K562 (cell line): ENCODE measurements around the gene MIS18A. TPM values are rescaled to one million over a fixed set of nuclear protein-coding genes. Genes with fewer than 3 reads are reported as not detected.

Source experiments
- ATAC-seq: fragments of 200-7000 bp; cut with Tn5 transposase; 3 replicates; pipeline ENCODE4 v1.9.1; 2020; ENCODE audit warnings: moderate library complexity
- BruUV-seq: library from RNA; stranded (reverse); fragments of 400-500 nt; replicated peaks from 2 replicates; lab custom pipeline; 2021; lab: Mats Ljungman, UMichigan
- CTCF ChIA-PET: fragments of 300-600 bp; formaldehyde crosslinking; extraction: SDS; loops from one replicate; lab custom pipeline; 2021; ENCODE audit warnings: low intra/inter-chr PET ratio; lab: Yijun Ruan, JAX
- POLR2A ChIA-PET: fragments of 300-600, 350-650 bp; sonication (Branson Sonifier 250); formaldehyde crosslinking; extraction: SDS; loops from one replicate; lab custom pipeline; 2021; ENCODE audit warnings: antibody characterized with exemption, inconsistent platforms; lab: Yijun Ruan, JAX
- DNase-seq, 4 experiments: peaks; one replicate each; pipeline versions ENCODE4 v3.0.0 to v3.0.0-alpha.2; 2011 to 2018; ENCODE audit warnings: low spot score in 3 of 4, mixed read lengths in 3 of 4; ENCODE audit errors: extremely low read depth in 1 of 4
- FAIRE-seq: peaks from 2 replicates; lab custom pipeline; 2011; peaks lifted over from hg19 to GRCh38; lab: Jason Lieb, UNC
- H2AFZ ChIP-seq: 2 replicates; pipeline ENCODE4 v1.6.0; 2011; ENCODE audit warnings: low read depth, low read length, control low read depth, inconsistent platforms
- H3K27ac ChIP-seq: fragments of 200-600 bp; 3 replicates; pipeline ENCODE4 v1.8.0; 2011; ENCODE audit warnings: low read depth, mild to moderate bottlenecking, control low read depth, inconsistent platforms, low read length, moderate library complexity, mixed read lengths; ENCODE audit errors: extremely low read depth
- H3K27me3 ChIP-seq, 2 experiments: fragments of 300-600 bp in 1 of 2; 2 replicates in 1 of 2; 3 replicates in 1 of 2; pipeline versions ENCODE4 v1.6.0 to v1.8.0; 2011; ENCODE audit warnings: inconsistent platforms in 2 of 2, low read length in 2 of 2, mild to moderate bottlenecking in 1 of 2, mixed read lengths in 1 of 2, moderate library complexity in 1 of 2; ENCODE audit not compliant: control insufficient read depth in 2 of 2, insufficient read depth in 2 of 2
- H3K36me3 ChIP-seq: fragments of 300-600 bp; 3 replicates; pipeline ENCODE4 v1.8.0; 2011; ENCODE audit warnings: mild to moderate bottlenecking, low read length, inconsistent platforms; ENCODE audit not compliant: control insufficient read depth, insufficient read depth
- H3K4me1 ChIP-seq, 2 experiments: fragments of 200-600 bp in 1 of 2; replicated peaks in 1 of 2; 2 replicates in 1 of 2; 3 replicates in 1 of 2; pipeline versions ENCODE4 v1.5.1 to v1.8.0; 2011; ENCODE audit warnings: inconsistent platforms in 2 of 2, low read length in 2 of 2, mild to moderate bottlenecking in 1 of 2, mixed read lengths in 1 of 2, moderate library complexity in 1 of 2; ENCODE audit not compliant: control insufficient read depth in 2 of 2, insufficient read depth in 2 of 2
- H3K4me2 ChIP-seq: 2 replicates; pipeline ENCODE4 v1.6.1; 2011; ENCODE audit warnings: low read length, control low read depth, inconsistent platforms, mixed read lengths; ENCODE audit not compliant: insufficient read depth
- H3K4me3 ChIP-seq: fragments of 200-600 bp; sonication (generic), shearing (Covaris generic); 2 replicates; pipeline ENCODE4 v1.5.1; 2016; ENCODE audit warnings: control low read depth, inconsistent platforms
- H3K79me2 ChIP-seq: fragments of 200-600 bp; 3 replicates; pipeline ENCODE4 v1.8.0; 2011; ENCODE audit warnings: low read length, inconsistent platforms; ENCODE audit not compliant: control insufficient read depth, insufficient read depth
- H3K9ac ChIP-seq, 2 experiments: 2 replicates each; pipeline versions ENCODE4 v1.6.0 to v1.6.1; 2011; ENCODE audit warnings: low read depth in 2 of 2, low read length in 2 of 2, control low read depth in 1 of 2, inconsistent platforms in 1 of 2, mild to moderate bottlenecking in 1 of 2, mixed read lengths in 1 of 2; ENCODE audit not compliant: insufficient read depth in 1 of 2
- H3K9me1 ChIP-seq: one replicate; pipeline ENCODE4 v1.6.0; 2011; ENCODE audit warnings: inconsistent platforms, mild to moderate bottlenecking, low read length, moderate library complexity; ENCODE audit not compliant: control insufficient read depth, insufficient read depth
- H3K9me3 ChIP-seq: replicated peaks from 2 replicates; pipeline ENCODE4 v1.5.1; 2011; ENCODE audit warnings: low read depth, low read length, inconsistent platforms; ENCODE audit not compliant: control insufficient read depth, insufficient read depth
- H4K20me1 ChIP-seq: replicated peaks from 2 replicates; pipeline ENCODE4 v1.6.1; 2011; ENCODE audit warnings: low read length, inconsistent platforms, mixed read lengths; ENCODE audit not compliant: control insufficient read depth, insufficient read depth
- CHCHD3 ChIP-seq: fragments of 250-450 bp; sonication (Bioruptor Pico); IDR thresholded peaks from 2 replicates; pipeline ENCODE4 v2.1.2; 2022; ENCODE audit warnings: mild to moderate bottlenecking
- CXXC5 ChIP-seq: fragments of 250-450 bp; sonication (Bioruptor Pico); IDR thresholded peaks from 2 replicates; pipeline ENCODE4 v1.8.0; 2022; ENCODE audit warnings: inconsistent platforms, mild to moderate bottlenecking, moderate library complexity
- DDX20 ChIP-seq: fragments of 450-650 bp; IDR thresholded peaks from 2 replicates; pipeline ENCODE4 v1.6.1; 2016; ENCODE audit warnings: missing genetic modification characterization, low read depth, mild to moderate bottlenecking, missing compliant biosample characterization, moderate library complexity
- GTF2F1 ChIP-seq: IDR thresholded peaks from 2 replicates; pipeline ENCODE4 v1.6.1; 2011; ENCODE audit warnings: low read depth, low read length, improper control_type of control experiment
- GTF3C2 ChIP-seq: IDR thresholded peaks from 3 replicates; pipeline ENCODE4 v1.6.1; 2011; ENCODE audit warnings: borderline replicate concordance, mild to moderate bottlenecking, moderate library complexity; ENCODE audit not compliant: insufficient read length; ENCODE audit errors: extremely low read depth
- HNRNPLL ChIP-seq: fragments of 200-400 bp; formaldehyde crosslinking; IDR thresholded peaks from 2 replicates; pipeline ENCODE4 v1.6.1; 2017; ENCODE audit warnings: low read length, low read depth, mild to moderate bottlenecking; ENCODE audit not compliant: poor library complexity, severe bottlenecking
- IRF2 ChIP-seq: sonication (generic); formaldehyde crosslinking; IDR thresholded peaks from 2 replicates; pipeline ENCODE4 v1.8.1; 2022; ENCODE audit warnings: mild to moderate bottlenecking, missing genetic modification reagents
- LARP7 ChIP-seq: fragments of 450-650 bp; IDR thresholded peaks from 2 replicates; pipeline ENCODE4 v1.6.1; 2016
- LCOR ChIP-seq: sonication (generic); formaldehyde crosslinking; IDR thresholded peaks from 2 replicates; pipeline ENCODE4 v1.8.0; 2022; ENCODE audit warnings: mild to moderate bottlenecking, missing genetic modification reagents
- NCOA2 ChIP-seq, 2 experiments: fragments of 450-650 bp; IDR thresholded peaks; 2 replicates each; pipeline ENCODE4 v1.6.1; 2018; ENCODE audit warnings: mild to moderate bottlenecking in 2 of 2, moderate library complexity in 1 of 2; ENCODE audit not compliant: partially characterized antibody in 2 of 2
- PYGO2 ChIP-seq: fragments of 450-650 bp; IDR thresholded peaks from 2 replicates; pipeline ENCODE4 v1.6.1; 2016; ENCODE audit warnings: mild to moderate bottlenecking, missing genetic modification characterization, moderate library complexity, missing compliant biosample characterization
- RNF219 ChIP-seq: fragments of 250-450 bp; sonication (Bioruptor Pico); IDR thresholded peaks from 2 replicates; pipeline ENCODE4 v1.5.0; 2022; ENCODE audit warnings: mild to moderate bottlenecking
- SMAD3 ChIP-seq: fragments of 450-650 bp; formaldehyde crosslinking; conservative IDR thresholded peaks from 2 replicates; pipeline ENCODE4 v1.4.0; 2020; ENCODE audit warnings: mild to moderate bottlenecking
- STAT5A ChIP-seq: IDR thresholded peaks from 2 replicates; pipeline ENCODE4 v1.6.1; 2012; ENCODE audit warnings: low read length, inconsistent platforms, borderline replicate concordance
- SUPT5H ChIP-seq: fragments of 450-650 bp; IDR thresholded peaks from 2 replicates; pipeline ENCODE4 v1.6.1; 2016
- ZBTB8A ChIP-seq: fragments of 450-650 bp; IDR thresholded peaks from 2 replicates; pipeline ENCODE4 v1.6.1; 2018; ENCODE audit warnings: mild to moderate bottlenecking, moderate library complexity; ENCODE audit not compliant: partially characterized antibody
- ZNF175 ChIP-seq: fragments of 200-800 bp; sonication (Bioruptor generic); IDR thresholded peaks from 2 replicates; pipeline ENCODE4 v1.6.1; 2016; ENCODE audit warnings: low read depth, mild to moderate bottlenecking, missing genetic modification characterization, missing compliant biosample characterization
- ZNF707 ChIP-seq: fragments of 250-450 bp; sonication (Bioruptor Pico); conservative IDR thresholded peaks from 2 replicates; pipeline ENCODE4 v1.8.0; 2022; ENCODE audit warnings: inconsistent platforms, mild to moderate bottlenecking, moderate library complexity
- ZNF830 ChIP-seq: fragments of 250-450 bp; sonication (Bioruptor Pico); IDR thresholded peaks from 2 replicates; pipeline ENCODE4 v1.5.0; 2021; ENCODE audit warnings: mild to moderate bottlenecking
- WGBS: fragments of 100-300 bp; shearing (Covaris generic); methylation state at CpG from one replicate; pipeline ENCODE4 v1.1.6; 2016; ENCODE audit warnings: low coverage, mixed read lengths; ENCODE audit not compliant: insufficient coverage; ENCODE audit errors: missing lambda C conversion rate; 5-methylcytosine and 5-hydroxymethylcytosine counted together
- in situ Hi-C: fragments of 300-500 bp; cut with MboI; formaldehyde crosslinking; loops from 4 replicates; pipeline ENCODE4 v1.15.0; 2018; ENCODE audit warnings: inconsistent platforms, mixed read lengths
- intact Hi-C: fragments of 100-400 bp; cut with micrococcal nuclease; formaldehyde crosslinking; loops from 2 replicates; pipeline ENCODE4 v1.14.2; 2022
- polyA plus RNA-seq, 8 experiments: library from polyadenylated mRNA; depleted of rRNA in 4 of 8; stranded (reverse) in 5 of 8; unstranded in 3 of 8; fragments of >200 nt; fragmentation: Nextera tagmentation in 2 of 8; fragmentation: Illumina TruSeq in 1 of 8; extraction: Ambion mirVana in 2 of 8; extraction: Trizol in 1 of 8; gene quantifications; 2 replicates each; pipeline versions ENCODE4 v1.2.1 to v1.2.3, GENCODE V29; 2011 to 2014; ENCODE audit warnings: inconsistent platforms in 1 of 8, missing spikeins in 1 of 8
- total RNA-seq, 7 experiments: library from RNA; depleted of rRNA in 6 of 7; stranded (reverse); fragments of >200 nt in 6 of 7; fragmentation: Illumina TruSeq in 2 of 7; extraction: Trizol in 2 of 7; gene quantifications; 2 replicates each; pipeline versions ENCODE4 v1.2.1 to v1.2.3, GENCODE V29; 2011 to 2021; ENCODE audit warnings: low replicate concordance in 1 of 7

Gene MIS18A
- total and polyA plus RNA-seq, 9 of the 15 experiments (the other 6 are each of a cell fraction or from before 2014, with no cell fraction given) = 17.7 to 75.3 (median 60.3) TPM

GRCh38 chr21:32314806-32315205 lies 36.0 kb upstream of the MIS18A start:
- Histone ChIP-seq H3K9me1 (no peaks in the 10 kb centered on the region), H3K4me1 (peaks cover 0 to 10% of the 10 kb centered on the region in 2 experiments; a peak in 1 of 5 replicates), H3K9ac (0 out of 4 replicates have a peak overlapping the region, but pooled peaks of 1 of the 2 experiments have one; percentile 53), H3K79me2 (no peaks in the 10 kb centered on the region), H3K4me2 (no peak overlapping the region), H3K9me3 (no peaks in the 10 kb centered on the region), H3K4me3 (no peak overlapping the region), H4K20me1 (0 out of 2 replicates have a peak, but pooled peaks cover 4% of the 10 kb centered on the region), H2AFZ (no peak overlapping the region), H3K36me3 (peaks cover 97% of the 10 kb centered on the region), H3K27me3 (no peaks in the 10 kb centered on the region), H3K27ac (no peak overlapping the region)
- ChIA-PET CTCF (no interaction called here), POLR2A (interaction anchor here (0.6 to 2.3 kb wide), 4 partner anchors 11 to 457 kb away, joined by 3 to 8 read pairs (median 4); partner anchors contain the start of gene PAXBP1)
- FAIRE-seq (no peak), ATAC-seq (no peak), DNase-seq (no peak)
- no TSS peak for BruUV-seq
- in situ Hi-C loops = no loop called here
- WGBS = 98% methylated on average over 15 of the region's 16 CpGs
- no peak for TF ChIP-seq GTF3C2
- no peak for TF ChIP-seq ZBTB8A
- no peak for TF ChIP-seq CHCHD3 (CRISPR knock-in tag)
- no peak for TF ChIP-seq SUPT5H
- no peak for TF ChIP-seq ZNF830 (CRISPR knock-in tag)
- TF ChIP-seq RNF219 = no peak
- TF ChIP-seq IRF2 (CRISPR knock-in tag) = no peak
- TF ChIP-seq ZNF707 (CRISPR knock-in tag) = no peak
- no peak for TF ChIP-seq ZNF175 (CRISPR knock-in tag)
- TF ChIP-seq GTF2F1 = no peak
- no peak for TF ChIP-seq LCOR
- no peak for TF ChIP-seq DDX20 (tag)
- no peak for TF ChIP-seq SMAD3
- TF ChIP-seq CXXC5 (CRISPR knock-in tag) = no peak
- TF ChIP-seq HNRNPLL = no peak
- TF ChIP-seq STAT5A = no peak
- no peak for TF ChIP-seq PYGO2 (tag)
- no peak for TF ChIP-seq LARP7
- no peak for TF ChIP-seq NCOA2 (IDR thresholded peaks at IDR 0.05; ENCODE audit: partially characterized antibody in 2 of 2)
- intact Hi-C loops = no loop called here
